NT2/D1 (cell line): ENCODE data around the gene FLAD1.

Source experiments
- SUZ12 ChIP-seq: IDR thresholded peaks from 2 replicates; pipeline ENCODE4 v1.6.1; 2011; ENCODE audit not compliant: insufficient read length, insufficient read depth; ENCODE audit errors: extremely low read depth
- YY1 ChIP-seq: IDR thresholded peaks from 2 replicates; pipeline ENCODE4 v1.6.1; 2011; ENCODE audit not compliant: insufficient read length, insufficient read depth
- ZNF274 ChIP-seq: IDR thresholded peaks from 2 replicates; pipeline ENCODE4 v1.6.1; 2011; ENCODE audit warnings: mild to moderate bottlenecking, low read depth, low read length

DNA sequence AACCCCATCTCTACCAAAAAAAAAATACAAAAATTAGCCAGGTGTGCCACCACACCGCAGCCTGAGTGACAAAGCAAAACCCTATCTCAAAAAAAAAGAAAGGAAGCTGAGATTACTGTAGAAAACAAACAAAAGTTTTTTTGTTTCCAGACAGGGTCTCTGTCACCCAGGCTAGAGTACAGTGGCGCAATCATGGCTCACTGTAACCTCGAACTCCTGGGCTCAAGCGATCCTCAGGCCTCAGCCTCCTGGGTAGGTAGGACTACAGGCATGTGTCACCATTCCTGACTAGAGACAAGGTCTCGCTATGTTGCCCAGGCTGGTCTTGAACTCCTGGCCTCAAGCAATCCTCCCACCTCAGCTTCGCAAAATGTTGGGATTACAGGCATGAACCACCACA, 18.8 kb upstream of the FLAD1 start:
- TF ChIP-seq ZNF274 (no peak), SUZ12 (no peak), YY1 (no peak)
